Fibroblast of skin of back (primary cell): ENCODE measurements around the gene RPS21.

ENCODE experiments used
- DNase-seq: peaks from one replicate; pipeline ENCODE4 v3.0.0-alpha.2; 2013

Gene RPS21

GRCh38 chr20:62398120-62398821, 11.4 kb downstream of the RPS21 start:
- no peak for DNase-seq

- no peak for DNase-seq
Observed at GRCh38 chr20:62400021-62400420, 13.1 kb downstream of the RPS21 start.

GRCh38 chr20:62400541-62400940, 13.6 kb downstream of the RPS21 start:
- no peak for DNase-seq

GRCh38 chr20:62401331-62401779, 14.5 kb downstream of the RPS21 start:
- no peak for DNase-seq

GRCh38 chr20:62402456-62403150, 15.7 kb downstream of the RPS21 start:
- no peak for DNase-seq

GRCh38 chr20:62403331-62403730, 16.4 kb downstream of the RPS21 start:
- no peak for DNase-seq

GRCh38 chr20:62404112-62404665, 17.3 kb downstream of the RPS21 start:
- DNase-seq: no peak

GRCh38 chr20:62404761-62405107, 17.8 kb downstream of the RPS21 start:
- no peak for DNase-seq

- peak; percentile 39 for DNase-seq
Observed at GRCh38 chr20:62405108-62405980, 18.4 kb downstream of the RPS21 start.

- no peak for DNase-seq
Observed at GRCh38 chr20:62405981-62406513, 19.1 kb downstream of the RPS21 start.

- DNase-seq: no peak
Observed at GRCh38 chr20:62406635-62407176, 19.8 kb downstream of the RPS21 start.

- peak; percentile 94 for DNase-seq
Observed at GRCh38 chr20:62407221-62407992, 20.5 kb downstream of the RPS21 start, which contains the start of gene CABLES2. Gene CABLES2 (minus strand): TSS chr20:62407285. CDS start chr20:62407276, 9 bp downstream.

- DNase-seq: no peak
Observed at GRCh38 chr20:62408055-62408454, 21.2 kb downstream of the RPS21 start.

- no peak for DNase-seq
Observed at GRCh38 chr20:62408640-62409039, 21.7 kb downstream of the RPS21 start.

GRCh38 chr20:62409086-62409853, 22.4 kb downstream of the RPS21 start:
- DNase-seq: no peak

GRCh38 chr20:62409931-62410745, 23.2 kb downstream of the RPS21 start:
- peak; percentile 13 for DNase-seq

- DNase-seq: no peak
Observed at GRCh38 chr20:62410746-62411478, 24.0 kb downstream of the RPS21 start.

GRCh38 chr20:62411479-62412193, 24.7 kb downstream of the RPS21 start:
- DNase-seq: no peak
